ENCODE measurements around the gene VANGL1. TPM values are rescaled to one million over a fixed set of nuclear protein-coding genes. Genes with fewer than 3 reads are reported as not detected.

Gene VANGL1
- total and polyA plus RNA-seq, 2 of the 8 experiments (the other 6 are each of a cell fraction or from before 2014, with no cell fraction given) = 9.4 to 13.4 TPM

- H3K4me2 ChIP-seq (ENCODE audit: insufficient read depth in 1 of 2, low read depth in 2 of 2, low read length in 2 of 2) = peak overlapping the region; percentile 61 to 78; a peak in 3 of 4 replicates
- FAIRE-seq (no peak), DNase-seq (ENCODE audit: low read depth in 1 of 2, low spot score in 2 of 2) (no peak)
- H2BK15ac ChIP-seq (ENCODE audit: low read length) = no peak overlapping the region
- H2BK5ac ChIP-seq (ENCODE audit: low read depth, low read length) = no peak overlapping the region
- no peak overlapping the region for H3K27ac ChIP-seq (ENCODE audit: low read depth, low read length)
- H2BK120ac ChIP-seq (replicated peaks; ENCODE audit: low read depth, low read length) = no peak overlapping the region
- TF ChIP-seq BCL11A (IDR thresholded peaks at IDR 0.05; ENCODE audit: low read depth in 2 of 2, low read length in 2 of 2) (no peak), HDAC6 (IDR thresholded peaks at IDR 0.05; ENCODE audit: low read depth, low read length) (no peak), SIRT6 (IDR thresholded peaks at IDR 0.05; ENCODE audit: low read length) (no peak), EZH2 (IDR thresholded peaks at IDR 0.05; ENCODE audit: low read depth, low read length, severe bottlenecking) (no peak), MAX (IDR thresholded peaks at IDR 0.05) (no peak), CREB1 (IDR thresholded peaks at IDR 0.05) (no peak), ASH2L (IDR thresholded peaks at IDR 0.05; ENCODE audit: low read length) (no peak), SAP30 (IDR thresholded peaks at IDR 0.05; ENCODE audit: insufficient read depth, insufficient replicate concordance, low read length) (no peak), POLR2A (IDR thresholded peaks at IDR 0.05; ENCODE audit: control extremely low read depth in 1 of 2, low read depth in 2 of 2, low read length in 2 of 2) (no peak), NANOG (IDR thresholded peaks at IDR 0.05; ENCODE audit: insufficient read depth, low read depth, low read length, poor library complexity, severe bottlenecking) (no peak), TAF7 (optimal IDR thresholded peaks at IDR 0.05; ENCODE audit: borderline replicate concordance, low read depth, low read length) (no peak), BRCA1 (IDR thresholded peaks at IDR 0.05; ENCODE audit: low read depth, low read length) (no peak), CHD2 (IDR thresholded peaks at IDR 0.05; ENCODE audit: low read length) (no peak)
- no peak overlapping the region for H3K9ac ChIP-seq (replicated peaks in 1 of 4; ENCODE audit: extremely low read depth in 1 of 4, low read depth in 3 of 4, low read length in 3 of 4)
- H3K18ac ChIP-seq (ENCODE audit: extremely low read depth, low read length) = no peak overlapping the region
- CTCF ChIA-PET (ENCODE audit: partially characterized antibody) = interaction anchor here (0.6 to 1.7 kb wide), 7 partner anchors 17 to 470 kb away, joined by 3 to 7 read pairs (median 4); no protein-coding TSS in a partner anchor
- H3K23me2 ChIP-seq (ENCODE audit: low read depth, low read length) = peaks cover 8% of the 10 kb centered on the region
- no peak overlapping the region for H2BK12ac ChIP-seq (ENCODE audit: low read depth, low read length)
- no peak overlapping the region for H3K23ac ChIP-seq (ENCODE audit: insufficient read length)
- H4K5ac ChIP-seq (ENCODE audit: insufficient read length, low read depth, low read length) = no peak overlapping the region
- peaks cover 5 to 22% (median 11%) of the 10 kb centered on the region in 4 experiments; a peak in 5 of 7 replicates for H3K4me1 ChIP-seq (replicated peaks in 1 of 4; ENCODE audit: control insufficient read depth in 3 of 4, insufficient read depth in 4 of 4, low read length in 3 of 4)
- no peak overlapping the region for H2AFZ ChIP-seq (ENCODE audit: low read length)
- POLR2A ChIA-PET (ENCODE audit: partially characterized antibody) = interaction anchor here (1.1 kb wide), 1 partner anchor 64 kb away, joined by 3 read pairs; no protein-coding TSS in a partner anchor
- H3K27me3 ChIP-seq (replicated peaks in 1 of 4; ENCODE audit: control insufficient read depth in 3 of 4, extremely low read depth in 1 of 4, insufficient read depth in 3 of 4, low read length in 3 of 4) = no peaks in the 10 kb centered on the region; a peak in 2 of 7 replicates
- no peak overlapping the region for H4K8ac ChIP-seq (ENCODE audit: extremely low read depth, insufficient read depth, low read length)
- peaks cover 10 to 54% of the 10 kb centered on the region in 2 experiments; a peak in 3 of 4 replicates for H3K79me2 ChIP-seq (ENCODE audit: control insufficient read depth in 1 of 2, insufficient read depth in 2 of 2, low read length in 2 of 2)
- no peak overlapping the region for H4K91ac ChIP-seq (replicated peaks; ENCODE audit: insufficient read length, low read length)
- peaks cover 0 to 4% of the 10 kb centered on the region in 2 experiments for H4K20me1 ChIP-seq (replicated peaks in 1 of 2; ENCODE audit: control insufficient read depth in 1 of 2, insufficient read depth in 2 of 2, low read length in 2 of 2)
- peaks cover 6% of the 10 kb centered on the region in 2 experiments; a peak in 2 of 4 replicates for H3K9me3 ChIP-seq (ENCODE audit: insufficient read depth in 2 of 2, low read depth in 1 of 2, low read length in 1 of 2)
- H3K4me3 ChIP-seq (ENCODE audit: extremely low read depth in 1 of 4, insufficient read depth in 2 of 4, low read depth in 3 of 4, low read length in 4 of 4) = peak overlapping the region in 1 of 4 experiments; percentile 98; a peak in 2 of 8 replicates
- no peak overlapping the region for H2BK20ac ChIP-seq (ENCODE audit: low read length)
- H3K79me1 ChIP-seq (ENCODE audit: low read depth, low read length) = 0 out of 2 replicates have a peak, but pooled peaks cover 3% of the 10 kb centered on the region
- H3K56ac ChIP-seq (replicated peaks; ENCODE audit: insufficient read length, low read depth, low read length) = no peak overlapping the region
- WGBS, 2 experiments (ENCODE audit: extremely low coverage in 1 of 2, insufficient coverage in 1 of 2, insufficient read length in 1 of 2, insufficient replicate concordance in 2 of 2, low coverage in 1 of 2, low lambda C conversion rate in 2 of 2, missing lambda C conversion rate in 1 of 2) = 85% methylated on average over 1 of the region's 1 CpG; no CpG with 5 or more reads in 1 of the 2 experiments
- no peak overlapping the region for H3K4ac ChIP-seq (replicated peaks; ENCODE audit: insufficient read length, low read depth, low read length)
- H3K36me3 ChIP-seq (ENCODE audit: control insufficient read depth in 2 of 4, insufficient read depth in 4 of 4, low read length in 3 of 4) = no peaks in the 10 kb centered on the region
- no peak overlapping the region for H3K14ac ChIP-seq (ENCODE audit: insufficient read length)
- no peak overlapping the region for H2AK5ac ChIP-seq (ENCODE audit: low read depth, low read length)
Measured at GRCh38 chr1:115643666-115644065, 1.9 kb downstream of the VANGL1 start.

Measured in H1 (cell line).